NCI-H748 (cell line): ENCODE data around the gene LELP1.
A peak's percentile ranks its signal among the peaks of the same experiment; 100 is the strongest.

Source experiments
- DNase-seq: peaks from one replicate; lab custom pipeline; 2025; ENCODE audit not compliant: unreplicated experiment; lab: John Stamatoyannopoulos, UW

LELP1 gene

GRCh38 chr1:153228491-153228890, 25.3 kb downstream of the LELP1 start:
- no peak for DNase-seq

DNA sequence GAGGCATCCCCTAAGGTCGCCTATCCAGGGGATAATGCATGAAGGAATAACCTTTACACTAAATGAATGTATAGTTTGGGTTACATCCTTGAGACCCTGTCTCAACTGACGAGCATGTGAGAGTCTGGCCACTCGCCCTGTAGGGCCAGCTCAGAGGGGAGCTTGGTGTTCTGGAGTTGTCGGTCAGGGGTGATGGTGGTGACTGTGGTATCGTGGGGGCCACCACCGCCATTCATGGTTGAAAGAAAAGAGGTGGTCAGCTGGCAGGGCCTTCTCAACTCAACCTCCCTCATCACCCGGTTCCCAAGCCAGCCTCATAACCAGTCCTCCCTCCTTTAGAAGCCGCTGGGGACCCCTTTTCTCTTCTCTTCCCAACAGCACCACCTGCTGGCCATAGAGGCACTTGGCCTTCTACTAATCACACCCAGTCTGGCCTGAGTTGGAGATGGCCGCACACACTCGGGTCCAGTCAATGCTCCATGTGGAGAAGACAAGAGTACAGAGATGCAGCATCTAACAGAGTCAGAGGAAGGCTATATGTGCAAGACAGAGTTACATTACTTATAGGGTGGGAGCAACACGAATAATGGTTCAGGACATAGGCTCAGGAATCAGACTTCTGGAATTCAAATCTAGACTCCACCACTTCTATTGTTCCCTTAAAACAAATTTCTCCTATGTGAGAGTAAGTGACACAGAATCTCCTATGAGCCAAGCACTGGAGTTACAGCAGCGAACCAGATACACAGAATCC, 26.0 kb downstream of the LELP1 start:
- peak; percentile 44 for DNase-seq

- no peak for DNase-seq
These were observed 28.1 kb downstream of the LELP1 start for GRCh38 chr1:153231363-153231762.

- DNase-seq = no peak
These were observed 28.6 kb downstream of the LELP1 start for GRCh38 chr1:153231785-153232184.

DNA sequence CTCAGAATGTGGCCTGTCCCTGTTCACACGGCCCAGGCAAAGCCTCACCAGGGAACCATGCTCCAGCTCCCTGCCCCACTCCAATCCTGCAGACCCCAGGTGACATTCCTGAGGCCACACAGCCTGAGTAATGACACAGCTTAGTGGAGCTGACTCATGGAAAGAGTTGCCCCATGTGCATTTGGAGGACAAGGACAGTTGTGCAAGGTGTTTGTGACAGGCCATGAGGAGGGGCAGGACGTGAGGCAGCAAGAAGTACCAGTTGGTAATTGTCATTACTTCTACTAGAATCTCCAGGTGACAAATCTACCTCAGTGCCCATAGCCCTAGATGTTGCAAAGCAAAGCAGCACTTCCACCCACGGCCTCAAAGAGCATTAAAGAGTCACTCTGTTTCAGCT, 29.3 kb downstream of the LELP1 start:
- no peak for DNase-seq

- DNase-seq = no peak
These were observed 30.2 kb downstream of the LELP1 start for GRCh38 chr1:153233448-153233847.

DNA sequence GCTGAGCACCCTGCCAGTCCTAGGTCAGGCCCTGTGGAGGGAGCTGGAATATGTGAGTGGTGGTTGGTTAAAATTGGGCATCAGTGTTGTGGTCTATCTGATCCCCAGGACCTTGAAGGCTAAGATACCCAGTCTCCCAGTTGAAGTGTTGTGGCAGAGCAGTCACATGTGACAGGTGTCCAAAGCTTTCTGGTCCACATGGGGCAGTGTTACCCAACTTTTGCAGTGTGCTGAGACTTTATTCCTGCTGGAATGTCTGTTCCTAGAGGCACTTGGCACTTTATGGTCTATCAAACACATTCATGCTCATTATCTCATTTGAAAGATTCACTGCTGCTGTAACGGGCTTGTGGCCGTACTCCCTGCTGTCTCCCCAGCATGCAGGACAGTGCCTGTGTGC, 35.3 kb downstream of the LELP1 start:
- DNase-seq = no peak

DNA sequence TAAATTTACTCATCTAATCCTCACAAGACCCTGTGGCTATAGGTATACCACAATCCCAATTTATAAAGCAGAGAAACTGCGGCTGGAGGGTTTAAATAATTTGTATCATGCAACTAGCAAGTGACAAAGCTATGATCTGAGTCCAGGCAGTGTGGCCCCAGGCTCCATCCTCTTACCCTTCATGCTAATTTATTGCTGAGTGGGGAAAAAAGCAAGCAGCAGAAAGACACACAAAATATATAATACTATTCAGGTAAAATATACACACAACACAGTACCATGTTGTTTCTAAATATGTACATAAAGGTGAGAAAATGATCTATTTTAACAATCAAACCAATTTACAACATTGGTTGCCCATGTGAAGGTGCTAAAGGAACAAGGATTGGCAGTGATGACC, 38.9 kb downstream of the LELP1 start:
- no peak for DNase-seq

GRCh38 chr1:153245466-153245865, 42.2 kb downstream of the LELP1 start:
- DNase-seq = no peak

DNA sequence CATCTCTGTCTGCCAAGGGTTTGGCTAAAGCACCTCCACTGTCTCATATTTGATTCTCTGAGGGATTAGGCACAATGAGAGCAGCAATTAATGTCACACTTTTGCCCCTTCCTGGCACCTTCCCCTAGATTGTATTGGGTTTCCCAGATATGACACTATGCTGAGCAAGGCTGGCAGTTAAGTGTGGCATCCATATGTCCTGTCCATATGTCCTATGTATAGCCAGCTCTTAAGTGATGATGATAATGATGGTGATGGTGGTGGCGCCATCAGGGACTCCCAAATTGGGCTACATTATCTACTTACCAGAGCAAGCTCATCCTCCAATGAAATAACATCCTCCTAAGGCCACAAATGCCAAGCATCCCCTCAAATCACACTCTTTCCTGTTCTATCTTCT, 42.8 kb downstream of the LELP1 start:
- no peak for DNase-seq

GRCh38 chr1:153246825-153247224, 43.6 kb downstream of the LELP1 start:
- DNase-seq = no peak

- no peak for DNase-seq
These were observed 45.1 kb downstream of the LELP1 start for GRCh38 chr1:153248176-153248879.

DNA sequence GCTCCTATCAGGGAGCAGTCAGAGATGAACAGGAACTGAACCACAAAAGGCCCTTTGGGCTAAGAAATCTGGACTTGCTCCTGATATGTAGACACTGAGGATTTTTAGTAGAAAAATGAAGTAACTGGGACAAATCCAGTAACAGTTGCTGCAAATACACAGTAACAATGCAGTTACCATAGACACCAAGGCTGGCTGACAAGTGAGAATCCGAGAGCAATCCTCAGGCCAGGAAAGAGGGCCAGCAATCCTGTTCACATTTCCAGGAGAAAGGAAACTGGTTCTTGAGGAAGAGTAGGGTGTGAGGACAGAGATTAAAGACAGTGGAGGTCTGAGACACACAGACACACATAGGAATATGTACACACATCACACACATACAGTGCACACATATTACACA, 46.9 kb downstream of the LELP1 start:
- DNase-seq = no peak

GRCh38 chr1:153251087-153251486, 47.9 kb downstream of the LELP1 start:
- no peak for DNase-seq

DNA sequence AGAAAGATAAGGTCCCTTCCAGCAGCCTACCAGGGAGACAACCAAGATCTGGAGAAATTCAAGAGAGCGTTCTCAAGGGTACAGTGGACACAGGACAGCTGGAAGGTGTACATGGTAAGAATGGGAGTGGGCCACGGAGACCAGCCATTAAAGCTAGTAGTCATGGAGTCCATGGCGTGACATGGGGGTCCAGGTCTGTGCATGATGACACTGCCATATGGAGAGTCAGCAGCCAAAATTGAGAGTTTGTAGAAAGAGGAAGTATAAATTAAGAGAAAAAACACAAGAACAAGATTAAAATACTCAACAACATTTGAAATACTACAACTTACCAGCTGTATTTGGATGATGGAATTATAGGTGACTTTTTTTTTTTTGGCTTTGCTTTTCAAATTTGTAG, 48.3 kb downstream of the LELP1 start:
- no peak for DNase-seq

- no peak for DNase-seq
These were observed 48.8 kb downstream of the LELP1 start for GRCh38 chr1:153251988-153252387.

DNA sequence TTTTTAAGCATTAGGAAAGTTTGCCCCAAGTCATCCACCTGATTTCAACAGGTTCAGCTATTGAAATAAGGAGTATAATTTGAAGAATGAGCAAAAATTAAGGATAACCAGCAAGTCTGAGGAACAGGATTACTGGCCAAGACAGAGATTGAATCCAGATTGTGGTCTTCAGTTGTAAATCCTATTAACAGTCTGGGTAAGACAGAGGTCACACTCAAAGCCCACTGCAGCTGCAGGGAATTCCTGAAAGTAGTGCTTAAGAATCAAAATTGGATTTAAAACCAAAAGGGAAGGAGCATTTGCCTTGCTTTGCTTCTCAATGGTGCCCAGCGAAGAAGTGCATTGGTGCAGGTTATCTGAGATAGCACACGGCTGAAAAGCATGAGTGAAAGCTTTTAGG, 49.8 kb downstream of the LELP1 start:
- DNase-seq = no peak

- DNase-seq = no peak
These were observed 50.5 kb downstream of the LELP1 start for GRCh38 chr1:153253693-153254092.
